NCI-H2196 (cell line): ENCODE results near the gene PLEKHG4B.
"Not testable (repeated sequence)": the region's sequence is repeated elsewhere in the genome, so short reads cannot be mapped to it uniquely, and the experiment has no call there.

Source experiments
- DNase-seq: peaks from one replicate; lab custom pipeline; 2025; ENCODE audit not compliant: unreplicated experiment; lab: John Stamatoyannopoulos, UW

PLEKHG4B gene

DNA sequence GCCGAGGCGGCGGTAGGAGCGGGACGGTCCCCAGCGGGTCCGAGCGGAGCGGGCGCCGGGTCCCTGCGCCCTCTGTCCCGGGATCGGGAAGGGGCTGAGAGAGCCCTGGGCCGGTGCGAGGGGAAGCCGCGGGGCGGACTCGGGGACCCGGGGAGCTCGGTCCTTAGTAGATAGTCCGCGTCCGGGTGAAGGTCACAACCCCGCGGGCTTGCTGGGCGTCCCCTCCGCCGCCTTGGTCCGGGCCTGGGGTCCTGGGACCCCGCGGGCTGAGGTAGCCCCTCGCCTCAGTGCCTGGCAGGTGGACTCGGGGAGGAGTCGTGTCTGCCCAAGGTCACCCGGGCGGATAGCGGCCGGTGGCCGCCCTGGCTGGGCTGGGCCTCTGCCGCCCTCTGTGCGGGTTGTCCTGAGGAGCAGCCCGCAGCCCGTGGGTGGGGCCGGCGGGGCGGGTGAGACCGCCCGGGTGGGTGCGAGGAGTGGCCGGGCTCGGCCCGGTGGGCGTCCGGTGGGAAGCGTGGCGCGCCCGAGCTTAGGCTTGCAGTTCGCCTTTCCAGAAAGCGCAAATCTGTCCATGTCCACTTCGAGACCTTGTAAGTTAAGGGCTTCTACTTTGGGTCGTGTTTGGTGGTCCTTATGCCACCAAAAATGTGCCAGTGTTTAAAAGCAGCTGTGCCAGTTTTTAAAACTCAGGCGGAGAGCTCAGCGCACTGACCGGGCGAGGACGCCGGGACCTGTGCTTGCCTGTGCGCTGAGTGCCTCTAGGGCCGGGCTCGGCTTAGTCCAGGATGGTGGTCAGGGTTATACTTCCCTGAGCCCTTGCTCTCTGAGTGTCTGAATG lies 126.7 kb downstream of the PLEKHG4B start:
- DNase-seq, result no peak

DNA sequence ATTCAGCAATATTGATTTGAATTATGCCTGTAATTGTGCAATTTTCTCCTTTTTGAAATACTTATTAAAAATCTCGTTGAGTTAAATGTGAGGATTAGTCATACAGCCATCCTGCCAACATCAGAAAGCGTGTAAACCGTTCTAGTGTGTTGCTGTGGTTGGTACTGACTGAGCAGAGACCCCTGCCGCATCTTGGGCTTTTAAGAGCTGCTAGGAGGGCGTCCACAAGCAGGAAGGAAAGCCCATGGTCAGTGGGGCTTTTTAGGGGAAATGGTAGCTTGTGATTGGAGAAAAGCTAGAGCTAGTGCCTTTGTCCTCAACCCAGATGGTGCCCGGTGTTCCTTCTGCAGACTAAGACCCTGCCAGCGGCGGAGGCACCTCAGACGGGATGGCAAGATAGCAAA lies 127.5 kb downstream of the PLEKHG4B start:
- no peak for DNase-seq

DNA sequence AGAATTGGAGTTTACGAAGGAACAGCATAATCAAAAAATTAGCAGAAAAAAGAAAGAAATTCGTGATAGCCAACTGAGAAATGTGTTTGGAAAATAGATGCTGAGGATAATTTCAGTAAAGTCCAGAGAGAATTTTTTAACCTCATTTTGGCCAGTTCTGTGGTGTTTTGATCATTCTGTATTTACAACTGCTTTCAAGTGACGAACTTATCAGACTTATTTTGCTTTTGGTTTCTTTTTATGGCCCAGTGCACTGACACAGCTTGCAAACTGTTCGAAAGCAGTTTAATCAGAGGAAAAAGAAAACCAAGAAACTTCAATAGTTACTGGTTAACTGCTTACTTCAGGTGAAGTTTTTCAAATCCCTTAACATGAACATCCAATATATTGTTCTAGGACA lies 128.0 kb downstream of the PLEKHG4B start:
- DNase-seq, result no peak

DNA sequence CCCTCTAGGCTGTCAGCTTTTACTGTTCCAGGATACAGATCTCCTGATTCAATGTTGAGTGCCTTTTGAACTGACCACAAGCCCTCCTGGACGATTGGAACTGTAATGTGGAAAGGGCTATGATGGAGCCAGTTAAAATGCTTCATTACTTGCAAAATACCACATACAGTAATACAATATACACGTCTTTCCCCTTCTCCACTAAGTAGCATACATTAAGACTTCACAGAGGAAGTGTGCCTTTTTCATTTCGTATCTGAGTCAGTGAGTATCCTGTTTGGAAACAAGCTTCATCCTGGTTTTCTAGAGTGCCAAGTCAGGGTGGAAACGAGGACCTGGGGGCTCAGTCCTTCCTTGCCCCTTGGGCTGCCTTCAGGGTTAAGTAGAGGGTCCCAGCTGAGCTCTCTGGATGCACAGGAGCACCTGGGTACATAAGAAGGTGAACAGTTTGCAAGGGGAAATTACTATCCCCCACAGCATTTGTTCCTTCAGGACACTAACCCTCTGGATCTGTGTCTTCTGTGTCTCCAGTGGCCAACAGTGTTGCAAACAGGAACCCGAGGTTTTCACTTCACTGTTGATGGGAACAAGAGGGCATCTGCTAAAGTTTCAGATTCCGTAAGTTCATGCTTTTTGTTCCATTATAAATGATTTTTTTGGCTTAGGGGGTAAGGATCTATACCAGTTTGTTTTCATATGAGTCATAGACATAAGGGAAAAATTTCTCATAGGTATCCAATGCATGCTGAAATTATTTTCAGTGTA lies 131.2 kb downstream of the PLEKHG4B start:
- not testable (repeated sequence) for DNase-seq

DNA sequence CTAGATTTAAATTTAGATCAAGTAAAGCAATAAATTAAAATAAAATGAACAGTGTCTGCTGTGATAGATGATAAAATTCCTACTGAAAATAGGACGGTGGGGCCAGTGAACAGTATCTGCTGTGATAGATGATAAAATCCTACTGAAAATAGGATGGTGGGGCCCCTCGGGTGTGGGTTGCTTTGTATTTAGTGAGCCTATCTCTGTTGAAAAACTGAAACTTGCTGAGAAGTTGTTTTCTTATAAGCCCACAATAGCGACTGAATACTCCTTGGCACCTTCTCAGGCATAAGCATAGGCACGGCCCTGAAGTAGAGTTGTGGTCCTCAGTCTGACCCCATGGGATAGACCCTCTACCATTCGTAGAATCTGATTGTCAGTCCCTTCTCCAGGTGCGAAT lies 131.8 kb downstream of the PLEKHG4B start:
- DNase-seq, result no peak

DNA sequence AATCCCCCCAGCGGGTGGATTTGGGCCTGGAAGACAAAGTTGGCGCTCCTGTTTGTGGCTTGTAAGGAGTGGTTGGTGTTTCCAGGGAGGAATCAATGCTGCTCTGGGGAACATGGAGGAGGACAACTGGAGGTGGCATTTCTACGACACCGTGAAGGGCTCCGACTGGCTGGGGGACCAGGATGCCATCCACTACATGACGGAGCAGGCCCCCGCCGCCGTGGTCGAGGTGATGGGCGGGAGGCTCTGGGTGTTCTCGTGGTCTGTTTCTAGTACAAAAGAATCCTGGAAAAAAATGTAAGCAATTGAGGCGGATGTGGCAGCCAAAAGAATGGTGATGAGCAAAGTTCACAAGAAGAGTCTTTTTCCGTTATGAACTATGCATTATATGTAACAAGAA lies 133.4 kb downstream of the PLEKHG4B start:
- no peak for DNase-seq

DNA sequence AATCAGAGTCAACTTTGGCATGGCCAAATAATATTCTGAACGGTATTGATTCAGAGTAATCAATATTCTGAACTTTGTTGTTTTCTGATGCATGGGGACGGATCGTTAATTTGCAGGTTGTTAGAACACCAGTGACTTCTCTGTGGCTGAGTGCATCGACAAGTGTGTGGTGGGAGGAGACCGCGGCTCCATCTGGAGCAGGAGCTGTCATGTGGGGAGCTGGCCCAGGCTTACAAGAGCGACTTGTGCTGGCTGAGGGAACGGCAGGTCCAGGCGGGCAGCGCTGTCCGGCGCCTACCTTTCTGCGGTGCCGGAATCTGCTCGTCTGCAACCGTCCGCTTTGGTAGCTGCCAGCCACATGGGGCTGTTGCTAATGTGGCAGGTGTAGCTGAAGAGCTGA lies 135.4 kb downstream of the PLEKHG4B start:
- DNase-seq, result not testable (repeated sequence)

DNA sequence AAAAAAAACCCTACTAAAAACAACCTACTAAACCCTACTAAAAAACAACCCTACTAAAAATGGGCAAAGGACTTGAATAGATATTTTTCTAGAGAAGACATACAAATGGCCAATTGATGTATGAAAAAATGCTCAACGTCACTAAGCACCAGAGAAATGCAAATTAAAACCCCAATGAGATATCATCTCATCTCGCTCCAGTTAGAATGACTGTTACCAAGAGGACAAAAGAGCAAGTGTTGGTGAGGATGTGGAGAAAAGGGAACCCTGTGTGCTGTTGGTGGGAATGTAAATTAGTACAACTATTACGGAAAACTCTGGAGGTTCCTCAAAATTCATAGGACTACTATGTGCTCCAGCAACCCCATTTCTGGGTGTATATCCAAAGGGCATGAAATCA lies 136.9 kb downstream of the PLEKHG4B start:
- DNase-seq, result no peak

DNA sequence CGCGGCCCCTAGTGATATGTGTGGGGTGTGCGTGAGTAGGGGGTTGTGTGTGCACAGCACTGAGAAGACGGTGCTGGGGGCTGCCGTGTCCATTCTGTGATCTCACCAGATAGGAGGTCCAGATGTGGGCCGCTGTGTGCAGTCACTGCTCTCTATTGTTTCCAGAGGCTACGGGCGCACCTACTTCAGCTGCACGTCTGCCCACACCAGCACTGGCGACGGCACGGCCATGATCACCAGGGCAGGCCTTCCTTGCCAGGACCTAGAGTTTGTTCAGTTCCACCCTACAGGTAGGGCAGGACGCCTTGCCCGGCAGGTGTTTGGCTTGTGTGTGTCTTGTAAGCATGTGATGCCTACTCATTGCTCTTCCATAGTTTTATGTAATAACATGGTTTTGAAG lies 138.7 kb downstream of the PLEKHG4B start:
- no peak for DNase-seq

DNA sequence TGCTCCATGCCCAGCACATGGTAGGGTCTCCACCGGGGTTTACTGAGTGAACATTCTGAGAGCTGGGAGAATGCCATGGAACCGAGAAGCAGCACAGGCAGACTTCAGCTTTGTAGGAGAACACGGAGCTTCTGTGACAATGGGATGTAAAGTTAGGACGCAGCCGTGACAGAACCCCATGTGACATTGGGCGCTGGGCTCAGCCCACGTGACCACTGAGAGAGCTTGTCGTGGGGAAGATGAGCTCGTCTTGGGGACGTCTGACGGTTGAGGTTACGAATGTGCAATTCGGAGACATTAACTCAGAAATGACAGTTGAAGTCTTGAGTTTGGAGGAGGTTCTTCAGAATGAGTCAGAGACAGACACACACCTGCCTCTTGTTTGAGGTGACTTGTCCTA lies 139.7 kb downstream of the PLEKHG4B start:
- DNase-seq, result no peak

DNA sequence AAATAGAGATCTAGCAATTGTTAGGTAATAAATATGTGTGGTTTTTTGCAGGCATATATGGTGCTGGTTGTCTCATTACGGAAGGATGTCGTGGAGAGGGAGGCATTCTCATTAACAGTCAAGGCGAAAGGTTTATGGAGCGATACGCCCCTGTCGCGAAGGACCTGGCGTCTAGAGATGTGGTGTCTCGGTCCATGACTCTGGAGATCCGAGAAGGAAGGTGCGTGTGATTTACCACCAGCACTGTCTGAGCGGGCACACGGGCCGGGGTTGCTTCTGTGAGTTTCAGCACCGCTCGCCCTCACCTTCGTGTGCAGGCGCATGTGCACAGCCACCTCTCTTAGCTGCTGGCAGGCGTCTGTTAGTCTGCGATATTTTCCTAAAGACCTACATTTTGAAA lies 141.5 kb downstream of the PLEKHG4B start:
- DNase-seq, result not testable (repeated sequence)

DNA sequence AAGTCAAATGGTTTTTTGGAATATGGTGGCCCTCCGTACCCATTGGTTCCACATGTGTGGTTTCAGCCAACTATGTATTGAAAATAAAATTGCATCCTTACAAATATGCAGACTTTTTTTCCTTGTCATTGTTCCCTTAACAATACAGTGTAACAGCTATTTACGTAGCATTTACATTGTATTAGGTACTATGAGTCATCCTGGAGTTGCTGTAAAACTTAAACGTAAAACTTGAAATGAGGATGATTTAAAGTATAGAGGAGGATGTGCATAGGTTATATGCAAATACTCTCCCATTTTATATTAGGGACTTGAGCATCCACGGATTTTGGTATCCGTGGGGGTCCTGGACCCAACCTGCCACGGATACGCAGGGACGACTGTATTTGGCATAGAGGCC lies 142.5 kb downstream of the PLEKHG4B start:
- DNase-seq, result no peak

DNA sequence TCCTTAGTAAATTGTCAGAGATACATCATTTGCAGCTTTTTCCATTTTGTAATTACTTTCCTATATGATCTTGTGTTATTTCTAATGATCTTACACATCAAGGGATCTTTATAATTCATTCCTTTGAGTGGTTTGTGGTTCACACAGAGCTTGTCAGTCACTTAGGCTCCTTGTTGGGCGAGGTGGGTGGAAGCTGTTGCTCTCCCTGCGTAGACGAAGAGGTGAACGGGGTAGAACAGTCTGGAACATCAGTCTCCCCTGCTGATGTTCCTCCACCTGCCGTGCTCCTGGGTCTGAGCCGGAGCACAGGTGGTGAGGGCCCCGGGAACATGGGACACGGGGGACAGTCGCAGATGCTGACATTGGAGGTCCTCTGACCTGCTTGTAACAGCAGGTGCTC lies 143.6 kb downstream of the PLEKHG4B start:
- DNase-seq, result not testable (repeated sequence)

DNA sequence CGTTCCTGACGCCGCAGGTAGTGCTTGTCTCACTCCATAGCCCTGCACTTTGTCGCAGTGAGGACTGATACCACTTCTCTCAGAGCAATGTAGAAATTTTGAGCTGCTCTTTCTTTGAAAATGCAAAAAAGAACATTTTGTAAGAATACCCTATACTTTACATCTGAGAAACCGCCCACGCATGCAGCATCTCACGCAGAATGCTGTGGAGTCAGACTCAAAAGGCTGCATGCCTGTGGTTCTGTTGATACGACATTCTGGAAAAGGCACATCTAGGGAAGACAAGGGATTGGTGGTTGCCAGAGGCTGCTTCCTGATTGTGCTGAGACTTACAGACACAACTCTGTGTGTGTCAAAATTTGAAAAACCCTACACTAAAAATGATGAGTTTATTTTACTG lies 146.0 kb downstream of the PLEKHG4B start:
- DNase-seq, result not testable (repeated sequence)
